ENCODE results near the gene CDKAL1. TPM values are rescaled to one million over a fixed set of nuclear protein-coding genes. Genes with fewer than 3 reads are reported as not detected.

CDKAL1 gene
- total and polyA plus RNA-seq, 2 of the 13 experiments (the other 11 are each of a cell fraction or from before 2014, with no cell fraction given), result 9.5 to 27.7 TPM

DNA sequence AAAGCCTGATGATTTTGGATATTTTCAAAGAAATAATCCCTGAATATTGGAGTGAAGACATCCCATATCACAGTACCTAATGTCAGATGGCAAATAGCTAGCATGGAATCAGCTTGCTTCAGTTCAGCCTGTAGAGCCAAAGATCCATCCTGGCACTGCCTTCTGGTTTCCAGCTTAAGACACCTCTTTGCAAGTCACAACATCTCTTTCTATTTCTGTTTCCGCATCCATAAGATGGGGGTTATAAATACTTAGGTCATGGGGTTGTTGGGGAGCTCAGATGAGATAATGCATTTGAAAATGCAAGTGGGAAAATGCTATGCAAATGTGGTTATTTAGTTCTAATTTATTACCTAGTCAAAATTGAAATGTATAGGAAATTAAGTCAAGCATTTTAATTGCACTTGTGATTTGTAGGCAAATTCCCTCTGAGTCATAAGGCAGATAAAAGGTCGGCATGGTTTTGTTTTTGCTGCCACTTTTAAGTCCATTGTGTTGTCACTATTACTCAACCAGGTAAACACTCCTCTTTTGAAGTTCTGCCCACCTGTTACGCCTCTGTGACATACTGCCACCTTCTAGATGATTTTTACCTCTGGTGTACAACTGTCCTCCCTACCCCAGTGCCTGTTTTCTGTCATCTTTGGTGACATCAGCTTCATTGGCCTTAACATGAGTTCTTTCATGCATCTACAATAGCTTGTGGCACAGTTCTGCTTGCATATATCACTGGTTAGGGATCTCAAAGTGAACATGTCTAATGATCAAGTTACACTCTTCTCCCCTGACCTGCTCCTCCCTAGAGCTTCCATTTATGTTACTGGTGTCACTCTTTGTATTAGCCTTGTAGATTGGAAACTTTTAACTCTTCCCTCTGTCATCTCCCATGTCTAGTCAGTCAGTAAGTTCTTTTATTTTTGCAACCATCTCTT, 96.6 kb downstream of the CDKAL1 start (continued):
- TF ChIP-seq, protein P1, sequence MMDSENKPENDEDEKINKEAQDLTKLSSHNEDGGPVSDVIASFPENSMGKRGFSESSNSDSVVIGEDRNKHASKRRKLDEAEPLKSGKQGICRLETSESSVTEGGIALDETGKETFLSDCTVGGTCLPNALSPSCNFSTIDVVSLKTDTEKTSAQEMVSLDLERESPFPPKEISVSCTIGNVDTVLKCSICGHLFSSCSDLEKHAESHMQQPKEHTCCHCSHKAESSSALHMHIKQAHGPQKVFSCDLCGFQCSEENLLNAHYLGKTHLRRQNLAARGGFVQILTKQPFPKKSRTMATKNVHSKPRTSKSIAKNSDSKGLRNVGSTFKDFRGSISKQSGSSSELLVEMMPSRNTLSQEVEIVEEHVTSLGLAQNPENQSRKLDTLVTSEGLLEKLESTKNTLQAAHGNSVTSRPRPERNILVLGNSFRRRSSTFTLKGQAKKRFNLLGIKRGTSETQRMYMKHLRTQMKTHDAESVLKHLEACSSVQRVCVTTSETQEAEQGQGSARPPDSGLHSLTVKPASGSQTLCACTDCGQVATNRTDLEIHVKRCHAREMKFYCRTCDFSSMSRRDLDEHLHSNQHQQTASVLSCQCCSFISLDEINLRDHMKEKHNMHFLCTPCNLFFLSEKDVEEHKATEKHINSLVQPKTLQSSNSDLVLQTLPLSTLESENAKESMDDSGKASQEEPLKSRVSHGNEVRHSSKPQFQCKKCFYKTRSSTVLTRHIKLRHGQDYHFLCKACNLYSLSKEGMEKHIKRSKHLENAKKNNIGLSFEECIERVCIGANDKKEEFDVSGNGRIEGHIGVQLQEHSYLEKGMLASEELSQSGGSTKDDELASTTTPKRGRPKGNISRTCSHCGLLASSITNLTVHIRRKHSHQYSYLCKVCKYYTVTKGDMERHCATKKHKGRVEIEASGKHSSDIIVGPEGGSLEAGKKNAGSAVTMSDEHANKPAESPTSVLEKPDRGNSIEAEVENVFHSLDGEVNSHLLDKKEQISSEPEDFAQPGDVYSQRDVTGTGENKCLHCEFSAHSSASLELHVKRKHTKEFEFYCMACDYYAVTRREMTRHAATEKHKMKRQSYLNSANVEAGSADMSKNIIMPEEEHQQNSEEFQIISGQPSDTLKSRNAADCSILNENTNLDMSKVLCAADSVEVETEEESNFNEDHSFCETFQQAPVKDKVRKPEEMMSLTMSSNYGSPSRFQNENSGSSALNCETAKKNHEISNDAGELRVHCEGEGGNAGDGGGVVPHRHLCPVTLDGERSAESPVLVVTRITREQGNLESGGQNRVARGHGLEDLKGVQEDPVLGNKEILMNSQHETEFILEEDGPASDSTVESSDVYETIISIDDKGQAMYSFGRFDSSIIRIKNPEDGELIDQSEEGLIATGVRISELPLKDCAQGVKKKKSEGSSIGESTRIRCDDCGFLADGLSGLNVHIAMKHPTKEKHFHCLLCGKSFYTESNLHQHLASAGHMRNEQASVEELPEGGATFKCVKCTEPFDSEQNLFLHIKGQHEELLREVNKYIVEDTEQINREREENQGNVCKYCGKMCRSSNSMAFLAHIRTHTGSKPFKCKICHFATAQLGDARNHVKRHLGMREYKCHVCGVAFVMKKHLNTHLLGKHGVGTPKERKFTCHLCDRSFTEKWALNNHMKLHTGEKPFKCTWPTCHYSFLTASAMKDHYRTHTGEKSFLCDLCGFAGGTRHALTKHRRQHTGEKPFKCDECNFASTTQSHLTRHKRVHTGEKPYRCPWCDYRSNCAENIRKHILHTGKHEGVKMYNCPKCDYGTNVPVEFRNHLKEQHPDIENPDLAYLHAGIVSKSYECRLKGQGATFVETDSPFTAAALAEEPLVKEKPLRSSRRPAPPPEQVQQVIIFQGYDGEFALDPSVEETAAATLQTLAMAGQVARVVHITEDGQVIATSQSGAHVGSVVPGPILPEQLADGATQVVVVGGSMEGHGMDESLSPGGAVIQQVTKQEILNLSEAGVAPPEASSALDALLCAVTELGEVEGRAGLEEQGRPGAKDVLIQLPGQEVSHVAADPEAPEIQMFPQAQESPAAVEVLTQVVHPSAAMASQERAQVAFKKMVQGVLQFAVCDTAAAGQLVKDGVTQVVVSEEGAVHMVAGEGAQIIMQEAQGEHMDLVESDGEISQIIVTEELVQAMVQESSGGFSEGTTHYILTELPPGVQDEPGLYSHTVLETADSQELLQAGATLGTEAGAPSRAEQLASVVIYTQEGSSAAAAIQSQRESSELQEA (CRISPR knock-in tag; IDR thresholded peaks at IDR 0.05; ENCODE audit: not compliant biosample characterization), result no peak
- TF ChIP-seq ARNTL (CRISPR knock-in tag; IDR thresholded peaks at IDR 0.05) (peak; percentile 37; the same call in 1 of the 2 replicates), ZNF331 (CRISPR knock-in tag; IDR thresholded peaks at IDR 0.05) (no peak; the same call in 1 of the 2 replicates), ZNF230 (CRISPR knock-in tag; IDR thresholded peaks at IDR 0.05) (no peak), ZC3H4 (CRISPR knock-in tag; IDR thresholded peaks at IDR 0.05; ENCODE audit: borderline replicate concordance) (no peak), GATAD2A (CRISPR knock-in tag; IDR thresholded peaks at IDR 0.05) (peak; percentile 88), ATF1 (CRISPR knock-in tag; IDR thresholded peaks at IDR 0.05) (peak; percentile 51), ZNF350 (CRISPR knock-in tag; IDR thresholded peaks at IDR 0.05; ENCODE audit: borderline replicate concordance, low read depth) (no peak), GABPA (IDR thresholded peaks at IDR 0.05; ENCODE audit: low read depth, low read length) (no peak), GABPA (CRISPR knock-in tag; IDR thresholded peaks at IDR 0.05; ENCODE audit: low read depth) (peak; percentile 37; the same call in 1 of the 2 replicates)
- TF ChIP-seq, protein P2, sequence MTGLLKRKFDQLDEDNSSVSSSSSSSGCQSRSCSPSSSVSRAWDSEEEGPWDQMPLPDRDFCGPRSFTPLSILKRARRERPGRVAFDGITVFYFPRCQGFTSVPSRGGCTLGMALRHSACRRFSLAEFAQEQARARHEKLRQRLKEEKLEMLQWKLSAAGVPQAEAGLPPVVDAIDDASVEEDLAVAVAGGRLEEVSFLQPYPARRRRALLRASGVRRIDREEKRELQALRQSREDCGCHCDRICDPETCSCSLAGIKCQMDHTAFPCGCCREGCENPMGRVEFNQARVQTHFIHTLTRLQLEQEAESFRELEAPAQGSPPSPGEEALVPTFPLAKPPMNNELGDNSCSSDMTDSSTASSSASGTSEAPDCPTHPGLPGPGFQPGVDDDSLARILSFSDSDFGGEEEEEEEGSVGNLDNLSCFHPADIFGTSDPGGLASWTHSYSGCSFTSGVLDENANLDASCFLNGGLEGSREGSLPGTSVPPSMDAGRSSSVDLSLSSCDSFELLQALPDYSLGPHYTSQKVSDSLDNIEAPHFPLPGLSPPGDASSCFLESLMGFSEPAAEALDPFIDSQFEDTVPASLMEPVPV (CRISPR knock-in tag; IDR thresholded peaks at IDR 0.05), result no peak
- TF ChIP-seq, protein P3, sequence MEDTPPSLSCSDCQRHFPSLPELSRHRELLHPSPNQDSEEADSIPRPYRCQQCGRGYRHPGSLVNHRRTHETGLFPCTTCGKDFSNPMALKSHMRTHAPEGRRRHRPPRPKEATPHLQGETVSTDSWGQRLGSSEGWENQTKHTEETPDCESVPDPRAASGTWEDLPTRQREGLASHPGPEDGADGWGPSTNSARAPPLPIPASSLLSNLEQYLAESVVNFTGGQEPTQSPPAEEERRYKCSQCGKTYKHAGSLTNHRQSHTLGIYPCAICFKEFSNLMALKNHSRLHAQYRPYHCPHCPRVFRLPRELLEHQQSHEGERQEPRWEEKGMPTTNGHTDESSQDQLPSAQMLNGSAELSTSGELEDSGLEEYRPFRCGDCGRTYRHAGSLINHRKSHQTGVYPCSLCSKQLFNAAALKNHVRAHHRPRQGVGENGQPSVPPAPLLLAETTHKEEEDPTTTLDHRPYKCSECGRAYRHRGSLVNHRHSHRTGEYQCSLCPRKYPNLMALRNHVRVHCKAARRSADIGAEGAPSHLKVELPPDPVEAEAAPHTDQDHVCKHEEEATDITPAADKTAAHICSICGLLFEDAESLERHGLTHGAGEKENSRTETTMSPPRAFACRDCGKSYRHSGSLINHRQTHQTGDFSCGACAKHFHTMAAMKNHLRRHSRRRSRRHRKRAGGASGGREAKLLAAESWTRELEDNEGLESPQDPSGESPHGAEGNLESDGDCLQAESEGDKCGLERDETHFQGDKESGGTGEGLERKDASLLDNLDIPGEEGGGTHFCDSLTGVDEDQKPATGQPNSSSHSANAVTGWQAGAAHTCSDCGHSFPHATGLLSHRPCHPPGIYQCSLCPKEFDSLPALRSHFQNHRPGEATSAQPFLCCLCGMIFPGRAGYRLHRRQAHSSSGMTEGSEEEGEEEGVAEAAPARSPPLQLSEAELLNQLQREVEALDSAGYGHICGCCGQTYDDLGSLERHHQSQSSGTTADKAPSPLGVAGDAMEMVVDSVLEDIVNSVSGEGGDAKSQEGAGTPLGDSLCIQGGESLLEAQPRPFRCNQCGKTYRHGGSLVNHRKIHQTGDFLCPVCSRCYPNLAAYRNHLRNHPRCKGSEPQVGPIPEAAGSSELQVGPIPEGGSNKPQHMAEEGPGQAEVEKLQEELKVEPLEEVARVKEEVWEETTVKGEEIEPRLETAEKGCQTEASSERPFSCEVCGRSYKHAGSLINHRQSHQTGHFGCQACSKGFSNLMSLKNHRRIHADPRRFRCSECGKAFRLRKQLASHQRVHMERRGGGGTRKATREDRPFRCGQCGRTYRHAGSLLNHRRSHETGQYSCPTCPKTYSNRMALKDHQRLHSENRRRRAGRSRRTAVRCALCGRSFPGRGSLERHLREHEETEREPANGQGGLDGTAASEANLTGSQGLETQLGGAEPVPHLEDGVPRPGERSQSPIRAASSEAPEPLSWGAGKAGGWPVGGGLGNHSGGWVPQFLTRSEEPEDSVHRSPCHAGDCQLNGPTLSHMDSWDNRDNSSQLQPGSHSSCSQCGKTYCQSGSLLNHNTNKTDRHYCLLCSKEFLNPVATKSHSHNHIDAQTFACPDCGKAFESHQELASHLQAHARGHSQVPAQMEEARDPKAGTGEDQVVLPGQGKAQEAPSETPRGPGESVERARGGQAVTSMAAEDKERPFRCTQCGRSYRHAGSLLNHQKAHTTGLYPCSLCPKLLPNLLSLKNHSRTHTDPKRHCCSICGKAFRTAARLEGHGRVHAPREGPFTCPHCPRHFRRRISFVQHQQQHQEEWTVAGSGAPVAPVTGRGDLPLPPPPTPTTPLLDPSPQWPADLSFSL (CRISPR knock-in tag; IDR thresholded peaks at IDR 0.05), result no peak
